ENCODE results near the gene STRN3. TPM values are rescaled to one million over a fixed set of nuclear protein-coding genes. Genes with fewer than 3 reads are reported as not detected.
"Not testable (repeated sequence)": the region's sequence is repeated elsewhere in the genome, so short reads cannot be mapped to it uniquely, and the experiment has no call there.

The STRN3 gene
- total RNA-seq, 2 experiments from 2014 or later = 17.7 to 21.7 TPM

- ChIA-PET POLR2A (no interaction called here), CTCF (no interaction called here)
Observed at GRCh38 chr14:30943694-30944093, 82.5 kb downstream of the STRN3 start.

DNA sequence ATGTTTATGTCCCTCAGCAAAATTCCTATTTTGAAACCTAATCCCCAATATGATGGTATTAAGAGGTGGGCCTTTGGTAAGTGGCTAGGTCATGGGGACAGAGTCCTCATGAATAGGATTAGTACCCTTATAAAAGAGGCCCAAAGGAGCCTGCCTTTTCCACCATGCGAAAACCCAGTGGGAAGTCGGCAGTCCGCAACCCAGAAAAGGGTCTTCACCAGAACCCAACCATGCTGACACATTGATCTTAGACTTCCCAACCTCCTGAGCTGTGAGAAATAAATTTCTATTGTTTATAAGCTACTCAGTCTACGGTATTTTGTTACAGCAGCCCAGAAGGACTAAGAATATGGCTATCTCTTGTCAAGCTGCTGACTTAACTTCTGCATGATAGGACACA, 85.3 kb downstream of the STRN3 start:
- ChIA-PET POLR2A (no interaction called here), CTCF (no interaction called here)

DNA sequence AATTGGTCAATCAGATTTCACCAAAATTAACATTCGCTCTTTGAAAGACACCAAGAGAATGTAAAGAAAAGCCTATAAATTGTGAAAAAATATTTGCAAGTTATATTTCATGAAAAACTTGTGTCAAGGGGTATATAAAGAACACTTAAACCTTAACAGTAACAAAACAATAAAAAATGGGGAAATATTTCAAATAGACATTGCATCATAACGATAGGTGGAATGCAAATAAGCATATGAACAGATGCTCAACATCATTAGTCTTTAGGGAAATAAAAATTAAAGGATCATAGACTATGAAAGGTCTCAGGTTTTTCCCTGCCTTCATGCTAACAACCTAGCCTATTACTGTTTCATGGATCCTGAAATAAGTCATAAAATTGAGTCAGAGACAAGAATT, 87.6 kb downstream of the STRN3 start:
- CTCF ChIA-PET = no interaction called here
- POLR2A ChIA-PET = no interaction called here

DNA sequence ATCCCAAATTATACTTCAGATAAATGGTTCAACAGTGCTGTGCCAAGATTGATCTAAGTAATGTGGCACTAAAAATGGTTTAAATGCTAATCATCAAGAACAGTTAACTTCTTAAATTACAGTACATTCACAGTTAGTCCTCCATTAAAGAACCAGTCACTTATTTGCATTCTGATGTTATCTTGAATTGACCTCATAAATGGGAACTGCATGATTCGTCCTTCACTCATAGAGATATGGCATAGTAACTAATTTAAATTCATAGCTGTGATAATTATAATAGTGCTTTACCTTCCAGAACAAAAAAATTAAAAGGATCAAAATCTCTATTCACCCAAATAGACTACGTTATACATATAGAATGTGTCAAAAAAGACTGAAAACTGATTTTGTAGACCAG, 90.7 kb downstream of the STRN3 start:
- CTCF ChIA-PET = no interaction called here
- POLR2A ChIA-PET = no interaction called here

DNA sequence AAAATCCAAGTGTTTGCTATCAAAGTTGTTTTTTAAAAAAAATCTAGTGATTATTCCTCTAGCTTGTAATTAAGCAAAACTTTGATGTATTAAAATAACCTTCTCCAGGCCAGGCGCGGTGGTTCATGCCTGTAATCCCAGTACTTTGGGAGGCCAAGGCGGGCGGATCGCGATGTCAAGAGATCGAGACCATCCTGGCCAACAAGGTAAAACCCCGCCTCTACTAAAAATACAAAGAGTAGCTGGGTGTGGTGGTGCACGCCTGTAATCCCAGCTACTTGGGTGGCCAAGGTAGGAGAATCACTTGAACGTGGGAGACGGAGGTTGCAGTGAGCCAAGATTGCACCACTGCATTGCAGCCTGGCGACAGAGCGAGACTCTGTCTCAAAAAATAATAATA, 92.2 kb downstream of the STRN3 start:
- POLR2A ChIA-PET, CTCF ChIA-PET: not testable (repeated sequence)

DNA sequence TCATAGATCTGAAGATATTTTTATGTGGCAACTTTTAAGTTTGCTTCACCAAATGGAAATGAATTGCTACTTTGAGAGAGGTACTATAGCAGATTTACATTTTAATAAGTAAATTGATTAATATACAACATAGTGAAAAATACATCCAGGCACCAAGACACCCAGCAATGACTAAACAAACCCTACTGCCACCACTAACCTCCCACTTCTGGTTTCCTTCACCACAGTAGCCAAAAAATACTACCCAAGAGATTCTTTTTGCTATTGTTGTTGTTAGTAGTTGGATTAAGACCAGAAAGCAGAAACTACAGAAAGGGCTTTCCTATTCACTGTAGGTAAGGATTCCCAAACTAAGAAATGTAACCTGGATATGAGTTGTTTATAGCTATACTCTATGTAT, 97.7 kb downstream of the STRN3 start:
- CTCF ChIA-PET = no interaction called here
- POLR2A ChIA-PET = no interaction called here

- CTCF ChIA-PET = no interaction called here
- POLR2A ChIA-PET = no interaction called here
Observed at GRCh38 chr14:30925254-30925653, 100.9 kb downstream of the STRN3 start.

GRCh38 chr14:30921788-30922187, 104.4 kb downstream of the STRN3 start:
- CTCF ChIA-PET = no interaction called here
- POLR2A ChIA-PET = no interaction called here

GRCh38 chr14:30921305-30921704, 104.9 kb downstream of the STRN3 start:
- POLR2A ChIA-PET = no interaction called here
- CTCF ChIA-PET = no interaction called here

DNA sequence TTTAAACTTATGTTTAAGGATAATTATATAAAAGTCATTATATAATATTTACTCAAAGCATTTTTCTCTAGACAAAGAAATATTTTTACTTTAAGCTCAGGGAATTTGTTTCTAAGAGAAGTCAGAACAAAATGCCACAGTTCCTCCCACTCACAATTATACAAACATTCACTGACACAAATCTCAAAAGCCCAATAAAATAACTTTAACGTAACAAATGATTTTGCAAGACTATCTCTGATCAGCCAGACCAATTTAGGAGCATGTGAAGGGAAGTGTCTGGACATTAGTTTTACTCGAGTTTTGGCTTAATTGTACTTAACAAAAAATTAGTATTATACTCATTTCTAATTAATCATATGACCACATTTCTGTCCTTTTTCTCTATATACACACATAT, 110.6 kb downstream of the STRN3 start:
- POLR2A ChIA-PET = no interaction called here
- CTCF ChIA-PET = no interaction called here

- POLR2A ChIA-PET = no interaction called here
Observed at GRCh38 chr14:30914812-30915211, 111.4 kb downstream of the STRN3 start.

DNA sequence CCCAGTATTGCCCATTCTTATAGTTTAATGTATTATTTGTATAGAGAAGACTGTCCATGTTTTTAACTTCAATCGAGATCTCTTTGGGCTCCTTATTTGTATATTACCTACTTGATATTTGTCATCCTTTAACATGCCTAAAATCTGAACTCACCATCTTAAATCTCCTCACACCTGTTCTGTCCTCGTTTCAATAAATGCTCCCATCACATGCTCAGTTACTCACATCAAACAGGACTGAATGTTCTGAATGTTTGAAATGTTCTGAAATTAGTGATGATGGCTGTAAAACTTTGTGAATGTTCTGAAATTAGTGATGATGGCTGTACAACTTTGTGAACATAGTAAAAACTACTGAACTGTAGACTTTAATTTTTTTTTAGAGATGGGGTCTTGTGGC, 117.4 kb downstream of the STRN3 start:
- POLR2A ChIA-PET = no interaction called here
- CTCF ChIA-PET = no interaction called here

More at GRCh38 chr14:30914812-30915211, 111.4 kb downstream of the STRN3 start:
- CTCF ChIA-PET = no interaction called here

DNA sequence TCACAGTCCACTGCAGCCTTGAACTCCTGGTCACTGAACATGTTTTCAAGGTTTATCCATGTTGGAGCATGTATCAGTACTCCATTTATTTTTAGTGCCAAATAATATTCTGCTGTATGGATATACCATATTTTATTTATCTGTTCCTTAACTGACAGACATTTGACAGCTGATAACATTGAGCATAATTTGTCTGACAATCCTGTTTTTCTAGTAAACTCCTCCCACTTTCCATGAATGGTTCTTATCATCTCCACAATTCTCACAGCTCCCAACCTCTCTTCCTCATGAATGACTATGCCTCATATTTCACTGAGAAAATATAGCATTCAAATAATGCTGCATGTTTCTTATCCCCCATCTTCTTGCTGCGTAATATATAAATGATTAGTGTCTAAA, 118.5 kb downstream of the STRN3 start:
- CTCF ChIA-PET = no interaction called here
- POLR2A ChIA-PET = no interaction called here

GRCh38 chr14:30906752-30907658, 119.2 kb downstream of the STRN3 start:
- ChIA-PET POLR2A (no interaction called here), CTCF (no interaction called here)

- CTCF ChIA-PET = no interaction called here
Observed at GRCh38 chr14:30903285-30904124, 122.7 kb downstream of the STRN3 start.

GRCh38 chr14:30897121-30897520, 129.1 kb downstream of the STRN3 start:
- POLR2A ChIA-PET, CTCF ChIA-PET: not testable (repeated sequence)

More at GRCh38 chr14:30903285-30904124, 122.7 kb downstream of the STRN3 start:
- POLR2A ChIA-PET = no interaction called here

GRCh38 chr14:30896435-30896834, 129.7 kb downstream of the STRN3 start:
- CTCF ChIA-PET = no interaction called here
- POLR2A ChIA-PET = no interaction called here

DNA sequence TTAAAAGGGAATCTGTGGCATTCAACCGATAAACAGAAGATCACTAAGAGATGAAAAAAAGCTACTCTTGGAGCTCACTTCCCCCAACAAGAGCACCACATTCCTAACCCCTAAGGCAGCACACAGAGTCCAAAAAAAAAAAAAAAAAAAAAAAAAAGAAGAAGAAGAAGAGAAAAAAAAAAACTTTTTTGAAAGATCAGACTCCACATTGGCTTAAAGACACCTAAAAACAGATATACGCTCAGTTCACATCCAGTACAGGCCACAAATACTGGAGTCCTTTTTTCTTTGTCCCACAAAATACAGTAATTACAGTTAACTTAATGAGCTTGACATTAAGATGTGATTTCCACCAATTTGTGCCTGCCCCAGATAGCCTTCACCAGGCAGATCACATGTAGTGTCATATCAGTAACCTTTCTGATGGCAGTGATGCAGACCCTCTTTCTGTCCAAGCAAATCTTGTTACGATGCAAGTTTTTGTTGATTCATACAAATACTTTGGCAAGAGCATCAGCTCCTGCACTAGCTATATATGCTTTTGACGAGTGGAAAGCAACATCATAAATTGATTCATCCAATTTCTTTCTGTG, 131.2 kb downstream of the STRN3 start:
- POLR2A ChIA-PET = interaction anchor here (0.7 kb wide), 1 partner anchor 269 kb away, joined by 14 read pairs; no protein-coding TSS in a partner anchor
- CTCF ChIA-PET = interaction anchor here (0.8 kb wide), 1 partner anchor 11 kb away, joined by 3 read pairs; no protein-coding TSS in a partner anchor

GRCh38 chr14:30893819-30894218, 132.4 kb downstream of the STRN3 start:
- ChIA-PET CTCF (no interaction called here), POLR2A (no interaction called here)

DNA sequence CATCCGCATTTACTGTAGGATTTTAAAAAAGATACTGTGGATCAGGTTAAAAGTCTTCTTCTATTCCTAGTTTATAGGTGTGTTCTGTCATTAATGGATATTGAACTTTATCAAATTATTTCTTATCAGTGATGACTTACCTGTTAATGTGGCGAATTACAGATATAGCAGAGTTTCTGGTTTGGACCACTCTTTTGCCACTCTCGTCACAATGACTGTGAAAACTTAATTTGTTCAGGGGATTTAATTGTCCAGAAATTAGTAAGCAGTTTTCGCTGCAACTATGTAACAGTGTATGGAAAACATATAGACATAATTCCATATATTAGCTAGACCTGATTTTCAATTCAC, 137.0 kb downstream of the STRN3 start:
- ChIA-PET POLR2A (no interaction called here), CTCF (no interaction called here)
